SU-DHL-6 (cell line): ENCODE measurements around the gene P2RY14.

ENCODE experiments used
- EZH2phosphoT487 ChIP-seq: fragments of 200-600 bp; sonication (generic), shearing (Covaris generic); conservative IDR thresholded peaks from 2 replicates; pipeline ENCODE4 v1.6.1; 2018; ENCODE audit warnings: mild to moderate bottlenecking, antibody characterized with exemption, low read length, moderate library complexity, mixed read lengths
- TF ChIP-seq, protein P1 (sequence below): fragments of 200-600 bp; sonication (generic); IDR thresholded peaks from one replicate; pipeline ENCODE4 v1.5.1; 2017; ENCODE audit warnings: antibody characterized with exemption, mild to moderate bottlenecking, low read length, moderate library complexity; ENCODE audit not compliant: insufficient read depth, poor library complexity, severe bottlenecking

- TF ChIP-seq, protein P1, sequence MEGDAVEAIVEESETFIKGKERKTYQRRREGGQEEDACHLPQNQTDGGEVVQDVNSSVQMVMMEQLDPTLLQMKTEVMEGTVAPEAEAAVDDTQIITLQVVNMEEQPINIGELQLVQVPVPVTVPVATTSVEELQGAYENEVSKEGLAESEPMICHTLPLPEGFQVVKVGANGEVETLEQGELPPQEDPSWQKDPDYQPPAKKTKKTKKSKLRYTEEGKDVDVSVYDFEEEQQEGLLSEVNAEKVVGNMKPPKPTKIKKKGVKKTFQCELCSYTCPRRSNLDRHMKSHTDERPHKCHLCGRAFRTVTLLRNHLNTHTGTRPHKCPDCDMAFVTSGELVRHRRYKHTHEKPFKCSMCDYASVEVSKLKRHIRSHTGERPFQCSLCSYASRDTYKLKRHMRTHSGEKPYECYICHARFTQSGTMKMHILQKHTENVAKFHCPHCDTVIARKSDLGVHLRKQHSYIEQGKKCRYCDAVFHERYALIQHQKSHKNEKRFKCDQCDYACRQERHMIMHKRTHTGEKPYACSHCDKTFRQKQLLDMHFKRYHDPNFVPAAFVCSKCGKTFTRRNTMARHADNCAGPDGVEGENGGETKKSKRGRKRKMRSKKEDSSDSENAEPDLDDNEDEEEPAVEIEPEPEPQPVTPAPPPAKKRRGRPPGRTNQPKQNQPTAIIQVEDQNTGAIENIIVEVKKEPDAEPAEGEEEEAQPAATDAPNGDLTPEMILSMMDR: no peak
- TF ChIP-seq EZH2phosphoT487: no peak
Observed at GRCh38 chr3:151301787-151302186, 23.4 kb upstream of the P2RY14 start.
